Vagina (tissue), 2 donors: Measurements from ENCODE around the gene METTL8.

Source experiments
- CTCF ChIP-seq, 3 experiments: fragments of 450-650 bp in 2 of 3; fragments of 200-600 bp in 1 of 3; sonication (generic) in 1 of 3; IDR thresholded peaks; one replicate each; pipeline ENCODE4 v1.5.1; 2017 to 2019; ENCODE audit warnings: antibody characterized with exemption in 3 of 3, mild to moderate bottlenecking in 2 of 3, moderate library complexity in 2 of 3
- POLR2A ChIP-seq, 2 donors: fragments of 450-650 bp; IDR thresholded peaks; one replicate each; pipeline ENCODE4 v1.6.1; 2017; ENCODE audit warnings: antibody characterized with exemption in 2 of 2, mild to moderate bottlenecking in 2 of 2, moderate library complexity in 2 of 2
- POLR2AphosphoS5 ChIP-seq, 2 donors: sonication (generic); formaldehyde crosslinking; IDR thresholded peaks; one replicate each; pipeline ENCODE4 v1.9.0; 2017; ENCODE audit warnings: antibody characterized with exemption in 2 of 2, mild to moderate bottlenecking in 2 of 2, low read depth in 1 of 2; ENCODE audit not compliant: insufficient read depth in 1 of 2

GRCh38 chr2:171391532-171391931 is 42.3 kb downstream of the METTL8 start:
- TF ChIP-seq CTCF (IDR thresholded peaks at IDR 0.05) = no peak
- no peak for TF ChIP-seq POLR2A (IDR thresholded peaks at IDR 0.05)
- no peak for TF ChIP-seq POLR2AphosphoS5 (IDR thresholded peaks at IDR 0.05; ENCODE audit: insufficient read depth in 1 of 2, low read depth in 1 of 2)
